Heart left ventricle (tissue), 13 donors: ENCODE results near the gene EXOC2.

Experiments used
- POLR2A ChIP-seq, 2 donors: fragments of 450-650 bp; IDR thresholded peaks; one replicate each; pipeline ENCODE4 v1.6.1; 2017; ENCODE audit warnings: antibody characterized with exemption in 2 of 2, mild to moderate bottlenecking in 2 of 2, moderate library complexity in 2 of 2
- TF ChIP-seq, protein P1 (sequence below), 12 donors: fragments of 200-600 bp; sonication (generic) in 4 of 12; IDR thresholded peaks; one replicate each; pipeline versions ENCODE4 v1.5.0 to v1.8.0; 2018 to 2022; ENCODE audit warnings: antibody characterized with exemption in 12 of 12, mild to moderate bottlenecking in 5 of 12
- donor health status: ischemic (EF 13 %, LVEDD 7.1; RV severe dilation, severe dysfunction).
- donor health status: DM: no; HTN: yes; CAD: no.
- donor health status: DM: no; HTN: no; CAD: no.
- donor health status: ischemic (EF 25% LVEDD 6.9; RV normal size, moderate dysfunction).
- donor health status: ischemic (EF 25% LVEDD 5.7; RV mildly dilated, moderate dysfunction).
- donor health status: ischemic (EF 35%, LVEDD 5.7; RV mildly dilated, moderate dysfunction).
- donor health status: nonischemic (EF 11% LVEDD 7.7; RV severe dilation, severe dysfunction).
- donor health status: DM: yes; HTN: yes; CAD: no.
- donor health status: PGD.
- donor health status: ischemic (EF 29% LVEDD 5.4; RV normal size, mild dysfunction).
- donor health status: nonischemic (EF 23%, LVEDD 6.1; RV moderate dilation, normal function).

DNA sequence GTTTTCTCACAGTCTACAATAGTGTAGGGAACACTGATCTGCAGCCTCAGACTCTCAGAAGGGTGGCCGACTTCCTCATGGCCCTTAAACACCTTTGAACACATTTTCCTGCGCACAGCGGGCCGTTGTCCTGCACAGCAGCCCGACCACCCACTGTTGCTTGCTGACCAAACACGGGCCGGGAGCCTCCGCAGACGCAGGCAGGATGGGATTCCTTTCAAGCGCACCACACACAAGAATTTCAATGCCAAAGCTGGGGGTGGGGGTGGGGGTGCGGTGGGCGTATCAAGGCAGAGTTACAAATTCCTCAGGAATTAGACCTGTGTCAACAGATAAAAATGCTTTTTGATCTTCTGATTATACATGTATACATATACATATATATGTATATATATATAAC is 110.6 kb downstream of the EXOC2 start:
- TF ChIP-seq, protein P1, sequence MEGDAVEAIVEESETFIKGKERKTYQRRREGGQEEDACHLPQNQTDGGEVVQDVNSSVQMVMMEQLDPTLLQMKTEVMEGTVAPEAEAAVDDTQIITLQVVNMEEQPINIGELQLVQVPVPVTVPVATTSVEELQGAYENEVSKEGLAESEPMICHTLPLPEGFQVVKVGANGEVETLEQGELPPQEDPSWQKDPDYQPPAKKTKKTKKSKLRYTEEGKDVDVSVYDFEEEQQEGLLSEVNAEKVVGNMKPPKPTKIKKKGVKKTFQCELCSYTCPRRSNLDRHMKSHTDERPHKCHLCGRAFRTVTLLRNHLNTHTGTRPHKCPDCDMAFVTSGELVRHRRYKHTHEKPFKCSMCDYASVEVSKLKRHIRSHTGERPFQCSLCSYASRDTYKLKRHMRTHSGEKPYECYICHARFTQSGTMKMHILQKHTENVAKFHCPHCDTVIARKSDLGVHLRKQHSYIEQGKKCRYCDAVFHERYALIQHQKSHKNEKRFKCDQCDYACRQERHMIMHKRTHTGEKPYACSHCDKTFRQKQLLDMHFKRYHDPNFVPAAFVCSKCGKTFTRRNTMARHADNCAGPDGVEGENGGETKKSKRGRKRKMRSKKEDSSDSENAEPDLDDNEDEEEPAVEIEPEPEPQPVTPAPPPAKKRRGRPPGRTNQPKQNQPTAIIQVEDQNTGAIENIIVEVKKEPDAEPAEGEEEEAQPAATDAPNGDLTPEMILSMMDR (IDR thresholded peaks at IDR 0.05): no peak
- no peak for TF ChIP-seq POLR2A (IDR thresholded peaks at IDR 0.05)
